NCI-H226 (cell line): ENCODE data around the gene SDCCAG8.

Experiments used
- DNase-seq: peaks from one replicate; pipeline ENCODE4 v3.0.0-alpha.2; 2015

Gene SDCCAG8

GRCh38 chr1:243394601-243395464, 139.0 kb downstream of the SDCCAG8 start:
- no peak for DNase-seq

DNA sequence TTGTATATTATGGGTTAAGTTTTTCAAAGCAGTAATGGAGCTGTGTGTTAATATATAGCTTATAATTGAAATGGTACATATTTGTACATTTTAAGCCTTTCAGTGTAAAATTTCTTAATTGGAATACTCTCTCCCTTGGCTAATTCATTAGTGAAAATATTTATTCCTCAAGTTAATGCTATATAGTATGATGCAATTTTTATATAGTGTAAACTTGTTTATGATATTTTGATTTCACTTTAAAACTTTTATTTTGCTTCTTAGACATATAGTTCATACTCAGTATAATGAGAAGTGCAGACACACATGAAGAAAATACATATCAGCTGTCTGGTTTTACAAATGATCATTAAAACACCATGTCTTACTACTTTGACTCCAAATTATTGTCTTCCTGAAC, 140.6 kb downstream of the SDCCAG8 start:
- DNase-seq: no peak

GRCh38 chr1:243396876-243397275, 141.0 kb downstream of the SDCCAG8 start:
- no peak for DNase-seq

GRCh38 chr1:243397613-243398321, 141.9 kb downstream of the SDCCAG8 start:
- DNase-seq: no peak

DNA sequence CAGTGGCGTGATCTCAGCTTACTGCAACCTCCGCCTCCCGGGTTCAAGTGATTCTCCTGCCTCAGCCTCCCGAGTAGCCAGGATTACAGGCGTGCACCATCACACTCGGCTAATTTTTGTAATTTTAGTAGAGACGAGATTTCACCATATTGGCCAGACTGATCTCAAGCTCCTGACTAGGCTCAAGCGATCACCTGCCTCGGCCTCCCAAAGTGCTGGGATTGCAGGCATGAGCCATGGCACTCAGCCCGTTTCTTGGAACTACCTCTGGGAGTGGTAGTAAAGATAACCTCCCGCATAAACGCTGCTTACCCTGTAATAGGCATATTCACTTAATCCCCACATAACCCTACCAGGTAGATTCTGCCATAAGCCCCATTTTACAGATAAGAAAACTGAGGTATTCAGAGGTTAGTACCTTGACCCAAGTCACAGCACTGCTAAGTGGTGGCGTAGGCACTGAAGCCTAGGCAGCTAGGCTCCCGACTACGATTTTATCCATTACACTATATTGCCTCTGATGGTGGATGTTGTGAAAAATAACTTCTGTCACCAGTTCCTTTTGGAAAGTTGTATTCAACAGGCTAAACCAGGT, 143.8 kb downstream of the SDCCAG8 start:
- no peak for DNase-seq

DNA sequence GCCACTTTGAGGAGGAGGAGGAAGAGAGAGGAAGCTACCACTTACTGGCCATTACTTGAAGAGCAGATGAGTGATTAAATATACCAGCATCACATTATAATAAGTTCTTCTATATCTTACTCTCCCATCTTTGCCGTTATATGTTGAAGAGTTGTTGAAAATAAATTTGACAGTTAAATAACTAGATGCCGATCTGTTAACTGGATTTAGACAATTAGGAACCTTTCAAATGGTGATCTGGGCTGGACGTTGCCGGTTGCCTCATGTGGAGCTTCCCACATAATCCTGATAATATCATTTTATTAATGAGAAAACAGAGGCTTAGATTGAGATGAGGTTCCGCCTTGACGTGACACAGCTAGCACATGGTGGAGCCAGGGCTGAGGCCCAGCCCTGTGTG, 147.0 kb downstream of the SDCCAG8 start:
- DNase-seq: no peak

DNA sequence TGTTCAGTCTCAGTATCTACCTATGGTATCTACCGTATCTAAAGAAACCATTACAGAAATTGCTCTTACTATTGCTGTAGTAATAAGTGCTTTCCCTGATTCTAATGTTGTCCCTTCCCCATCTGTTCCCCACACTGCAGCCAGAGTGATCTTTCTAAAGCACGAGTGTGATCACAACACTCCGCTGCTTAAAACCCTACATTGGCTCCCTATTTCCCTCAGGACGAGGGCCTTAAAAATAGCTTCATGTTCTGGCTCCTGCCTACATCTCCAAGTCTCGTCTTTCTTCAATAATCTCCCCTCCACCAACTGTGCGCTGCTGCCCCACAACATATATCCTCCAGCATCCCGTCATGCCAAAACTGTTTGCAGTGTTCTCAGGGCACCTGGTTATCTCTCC, 150.6 kb downstream of the SDCCAG8 start:
- no peak for DNase-seq

DNA sequence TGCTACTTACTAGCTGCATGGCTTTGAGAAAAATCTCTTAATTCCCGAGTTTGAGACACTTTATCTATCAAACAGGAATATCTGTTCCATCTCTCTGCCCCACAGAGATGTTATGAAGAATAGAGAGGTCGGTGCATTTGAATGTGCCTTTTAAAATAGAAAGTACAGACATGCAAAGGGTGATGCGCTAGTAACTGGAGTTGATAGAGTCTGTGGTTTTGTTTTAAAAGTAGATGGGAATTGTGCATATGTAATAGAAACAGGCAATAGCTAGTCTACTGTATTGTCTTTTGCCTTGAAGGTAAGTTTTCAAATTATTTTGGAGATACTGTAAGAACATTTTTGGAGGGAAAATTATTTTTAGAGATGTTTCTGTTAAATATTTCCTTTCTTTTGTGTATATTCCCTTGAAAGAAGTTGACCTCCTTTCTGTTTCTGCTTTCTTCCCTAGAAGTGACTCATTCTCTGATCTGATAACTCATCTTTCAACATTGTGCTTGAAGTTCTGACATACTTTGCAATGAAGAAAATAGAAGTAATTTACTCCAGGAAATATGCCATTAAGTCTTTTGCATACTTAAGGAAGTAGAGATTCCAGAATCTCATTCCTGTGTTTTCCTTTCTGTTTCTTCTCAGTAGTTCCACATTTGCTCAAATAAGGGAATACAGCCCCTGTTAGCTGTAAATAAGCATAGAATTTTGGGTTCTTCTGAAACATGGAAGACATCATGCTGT, 151.6 kb downstream of the SDCCAG8 start:
- DNase-seq: peak; percentile 53

GRCh38 chr1:243408479-243408878, 152.6 kb downstream of the SDCCAG8 start:
- no peak for DNase-seq

- DNase-seq: no peak
These were observed 153.4 kb downstream of the SDCCAG8 start for GRCh38 chr1:243409284-243409683.

DNA sequence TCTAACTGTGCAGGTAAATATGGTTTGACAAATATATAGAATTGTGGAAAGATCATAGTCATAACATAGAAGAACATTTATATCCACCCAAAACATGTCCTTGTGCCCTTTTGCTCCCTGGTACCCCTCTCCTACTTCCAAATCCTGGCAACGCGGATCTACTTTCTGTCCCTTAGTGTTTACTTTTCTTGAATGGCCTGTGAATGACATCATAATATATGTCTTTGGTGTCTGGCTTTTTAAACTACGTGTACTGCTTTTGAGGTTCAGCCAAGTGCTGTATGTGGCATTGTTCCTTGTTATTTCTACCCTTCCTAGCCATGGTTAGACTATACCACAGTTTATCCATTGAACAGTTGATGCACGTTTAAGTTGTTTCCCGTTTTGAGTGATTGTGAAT, 155.6 kb downstream of the SDCCAG8 start:
- no peak for DNase-seq

- DNase-seq: no peak
These were observed 157.8 kb downstream of the SDCCAG8 start for GRCh38 chr1:243413431-243414151.

- no peak for DNase-seq
These were observed 158.3 kb downstream of the SDCCAG8 start for GRCh38 chr1:243414152-243414494.

GRCh38 chr1:243415663-243416408, 160.0 kb downstream of the SDCCAG8 start:
- no peak for DNase-seq

DNA sequence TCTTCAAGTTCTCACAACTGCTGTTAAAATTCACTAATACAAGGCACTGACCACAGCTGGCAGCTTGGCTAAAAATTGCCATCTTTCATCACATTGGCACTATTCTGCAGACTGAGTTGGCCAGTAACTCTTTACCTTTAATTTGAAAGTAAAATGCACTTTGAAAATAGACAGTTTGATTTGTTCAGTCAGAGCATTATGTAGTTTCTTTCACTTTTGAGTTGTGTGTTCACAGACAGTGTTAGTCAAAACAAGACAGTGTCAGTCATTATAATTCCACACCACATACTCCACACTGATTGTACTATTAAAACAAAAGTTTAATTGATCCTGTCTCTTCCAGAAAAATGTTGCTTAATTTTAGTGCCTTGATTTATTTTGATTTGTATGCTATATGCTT, 160.7 kb downstream of the SDCCAG8 start:
- DNase-seq: no peak

- no peak for DNase-seq
These were observed 164.4 kb downstream of the SDCCAG8 start for GRCh38 chr1:243420016-243420945.

GRCh38 chr1:243420946-243421685, 165.3 kb downstream of the SDCCAG8 start:
- DNase-seq: no peak

- DNase-seq: peak; percentile 93
These were observed 165.9 kb downstream of the SDCCAG8 start for GRCh38 chr1:243421784-243422183.

- DNase-seq: no peak
These were observed 166.5 kb downstream of the SDCCAG8 start for GRCh38 chr1:243422362-243422761.

GRCh38 chr1:243428084-243428483, 172.2 kb downstream of the SDCCAG8 start:
- DNase-seq: no peak
